Effector memory CD4-positive, alpha-beta T cell (primary cell): ENCODE results near the gene ORM1.
"Not testable (repeated sequence)": the region's sequence is repeated elsewhere in the genome, so short reads cannot be mapped to it uniquely, and the experiment has no call there.

ENCODE experiments used
- DNase-seq, 3 donors: peaks; one replicate each; pipeline ENCODE4 v3.0.0-alpha.2; 2020
- H3K27ac ChIP-seq: 2 replicates; pipeline ENCODE4 v1.7.0; 2013; ENCODE audit warnings: mild to moderate bottlenecking, low read length, moderate library complexity; ENCODE audit not compliant: insufficient read depth, poor library complexity, severe bottlenecking
- H3K27me3 ChIP-seq: replicated peaks from 2 replicates; pipeline ENCODE4 v1.7.0; 2013; ENCODE audit warnings: mild to moderate bottlenecking, low read length; ENCODE audit not compliant: insufficient read depth, control insufficient read depth, poor library complexity, severe bottlenecking
- H3K36me3 ChIP-seq: 2 replicates; pipeline ENCODE4 v1.7.0; 2013; ENCODE audit warnings: mild to moderate bottlenecking, low read length, moderate library complexity; ENCODE audit not compliant: control insufficient read depth, insufficient read depth
- H3K4me1 ChIP-seq: 2 replicates; pipeline ENCODE4 v1.7.0; 2013; ENCODE audit warnings: low read length, mild to moderate bottlenecking; ENCODE audit not compliant: control insufficient read depth, insufficient read depth, poor library complexity, severe bottlenecking
- H3K4me3 ChIP-seq: 2 replicates; pipeline ENCODE4 v1.7.0; 2013; ENCODE audit warnings: low read length, low read depth, mild to moderate bottlenecking; ENCODE audit not compliant: insufficient read depth, poor library complexity, severe bottlenecking
- H3K9me3 ChIP-seq: 2 replicates; pipeline ENCODE4 v1.7.0; 2013; ENCODE audit warnings: mild to moderate bottlenecking, low read length, moderate library complexity; ENCODE audit not compliant: control insufficient read depth

The ORM1 gene

DNA sequence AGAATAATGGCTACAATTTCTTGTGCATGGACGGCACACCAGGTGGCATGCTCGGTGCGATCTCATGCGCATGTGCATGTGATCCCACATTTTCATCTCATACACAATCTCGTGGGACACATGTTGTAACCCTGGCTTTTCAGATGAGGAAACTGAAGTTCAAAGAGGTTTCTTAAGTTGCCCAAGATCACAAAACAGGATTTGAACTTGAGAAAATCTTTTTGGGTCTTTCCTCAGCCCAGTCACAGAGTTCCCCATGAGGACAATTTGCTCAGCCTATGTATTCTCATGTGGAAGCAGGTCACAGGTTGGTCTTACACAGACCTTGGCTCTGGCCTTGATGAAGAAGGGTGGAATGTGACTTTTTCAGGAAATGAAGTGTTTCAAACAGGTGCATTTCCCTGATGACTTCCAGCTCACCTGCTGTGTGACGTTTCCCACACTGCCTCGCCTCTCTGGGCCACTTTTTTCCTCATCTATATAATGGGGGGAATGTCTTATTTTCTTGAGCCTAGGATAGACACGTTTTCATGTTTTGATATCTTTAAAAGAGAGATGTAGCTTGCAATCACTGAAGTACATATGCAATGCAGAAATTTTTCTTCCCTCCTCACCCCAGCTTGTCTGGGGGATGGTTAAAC is 7.1 kb upstream of the ORM1 start:
- no peaks in the 10 kb centered on the region for H3K36me3 ChIP-seq
- no peak overlapping the region for H3K27ac ChIP-seq
- H3K9me3 ChIP-seq, result no peaks in the 10 kb centered on the region
- DNase-seq, result no peak
- H3K27me3 ChIP-seq, result peaks cover 2% of the 10 kb centered on the region
- H3K4me3 ChIP-seq, result no peak overlapping the region
- no peaks in the 10 kb centered on the region for H3K4me1 ChIP-seq

DNA sequence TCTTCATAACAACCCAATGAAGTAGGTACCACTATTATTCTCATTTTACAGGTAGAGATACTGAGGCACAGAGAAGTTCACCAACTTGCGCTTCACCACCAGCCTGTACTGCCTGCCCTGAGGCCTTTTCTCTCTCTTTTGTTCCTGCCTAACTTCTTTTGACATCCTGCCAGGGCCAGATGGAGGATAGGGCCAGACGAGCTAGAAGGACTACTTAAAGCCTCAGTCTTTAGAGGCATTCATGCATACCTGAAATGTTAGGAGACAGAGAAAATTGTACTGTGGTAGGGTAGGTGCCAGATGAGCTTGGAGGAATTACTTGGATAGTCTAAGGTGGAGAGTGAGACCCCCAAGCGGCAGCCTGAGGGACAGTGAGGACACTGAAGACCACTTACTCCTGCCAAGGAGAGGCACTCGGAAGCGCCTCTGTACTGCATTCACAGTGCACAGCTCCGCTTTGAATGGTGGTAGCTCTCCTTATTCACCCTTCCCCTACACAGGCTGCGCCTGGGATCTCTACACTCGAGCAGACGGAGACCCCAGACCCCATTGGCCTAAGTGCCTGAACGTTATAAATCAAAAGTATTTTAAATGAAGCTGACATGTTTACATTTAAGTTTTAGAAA is 6.2 kb upstream of the ORM1 start:
- peaks cover 5% of the 10 kb centered on the region for H3K27me3 ChIP-seq
- no peak for DNase-seq
- no peak overlapping the region for H3K4me3 ChIP-seq
- no peaks in the 10 kb centered on the region for H3K9me3 ChIP-seq
- no peak overlapping the region for H3K27ac ChIP-seq
- H3K36me3 ChIP-seq, result no peaks in the 10 kb centered on the region
- H3K4me1 ChIP-seq, result no peaks in the 10 kb centered on the region

DNA sequence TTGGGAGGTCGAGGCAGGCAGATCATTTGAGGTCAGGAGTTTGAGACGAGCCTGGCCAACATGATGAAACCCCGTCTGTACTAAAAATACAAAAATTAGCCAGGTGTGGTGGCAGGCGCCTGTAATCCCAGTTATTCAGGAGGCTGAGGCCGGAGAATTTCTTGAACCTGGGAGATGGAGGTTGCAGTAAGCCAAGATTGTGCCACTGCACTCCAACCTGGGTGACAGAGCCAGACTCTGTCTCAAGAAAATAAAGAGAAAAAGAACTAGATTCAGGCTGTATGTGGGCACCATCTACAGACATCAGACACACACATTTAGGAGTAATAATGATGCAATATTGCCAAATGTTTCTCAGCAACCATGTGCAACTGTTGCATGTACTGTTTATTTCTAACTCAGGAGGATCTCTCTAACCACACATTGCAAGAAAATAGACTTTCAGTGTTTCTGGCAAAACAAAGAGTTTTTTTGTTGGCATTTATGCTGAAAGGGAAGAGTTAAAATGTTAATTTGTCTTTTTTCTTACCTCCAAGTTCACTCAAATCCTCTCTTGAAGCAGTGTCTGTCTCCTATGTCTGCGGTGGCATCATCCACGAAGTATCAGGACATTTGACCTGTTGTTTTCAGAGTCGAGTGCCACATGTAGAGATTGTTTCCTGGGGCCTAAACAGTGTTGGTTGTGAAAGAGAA is 5.1 kb upstream of the ORM1 start:
- no peaks in the 10 kb centered on the region for H3K9me3 ChIP-seq
- H3K4me3 ChIP-seq, result no peak overlapping the region
- H3K4me1 ChIP-seq, result no peaks in the 10 kb centered on the region
- no peak overlapping the region for H3K27ac ChIP-seq
- H3K27me3 ChIP-seq, result peaks cover 5% of the 10 kb centered on the region
- H3K36me3 ChIP-seq, result no peaks in the 10 kb centered on the region
- DNase-seq, result no peak

DNA sequence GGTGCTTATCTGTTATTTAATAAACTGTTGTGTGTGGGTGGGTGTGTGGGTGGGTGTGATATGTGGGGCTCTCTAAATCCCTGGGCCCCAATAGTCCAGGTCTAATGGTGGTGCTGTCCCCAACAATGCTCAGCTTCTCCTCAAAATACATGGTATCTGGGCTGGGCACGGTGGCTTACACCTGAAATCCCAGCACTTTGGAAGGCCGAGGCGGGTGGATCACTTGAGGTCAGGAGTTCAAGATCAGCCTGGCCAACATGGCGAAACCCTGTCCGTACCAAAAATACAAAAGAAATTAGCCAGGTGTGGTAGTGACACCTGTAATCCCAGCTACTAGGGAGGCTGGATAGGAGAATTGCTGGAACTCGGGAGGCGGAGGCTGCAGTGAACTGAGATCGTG is 4.5 kb upstream of the ORM1 start:
- H3K4me1 ChIP-seq, result no peaks in the 10 kb centered on the region
- DNase-seq, result no peak

DNA sequence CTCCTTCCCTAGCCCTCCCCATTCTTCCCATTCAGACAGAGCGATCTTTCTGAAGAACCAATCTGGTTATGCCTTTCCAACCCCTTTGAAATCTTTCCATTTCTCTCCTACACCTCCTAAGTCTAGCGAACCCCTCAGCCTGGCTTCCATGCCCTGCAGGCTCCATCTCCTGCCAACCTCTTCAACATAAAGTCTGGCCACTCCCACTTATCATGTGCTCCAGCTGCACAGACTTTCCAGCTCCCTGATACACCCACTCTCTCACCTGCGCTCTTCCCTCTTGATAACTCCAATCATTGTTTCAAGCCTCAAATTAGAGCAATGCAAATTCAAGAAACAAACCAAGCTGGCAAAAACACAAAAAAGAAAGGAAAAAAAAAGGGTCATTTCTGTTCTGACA is 3.8 kb upstream of the ORM1 start:
- no peaks in the 10 kb centered on the region for H3K36me3 ChIP-seq
- no peak overlapping the region for H3K27ac ChIP-seq
- H3K4me1 ChIP-seq, result no peaks in the 10 kb centered on the region
- DNase-seq, result no peak
- H3K4me3 ChIP-seq, result no peak overlapping the region
- no peaks in the 10 kb centered on the region for H3K9me3 ChIP-seq
- H3K27me3 ChIP-seq, result peaks cover 5% of the 10 kb centered on the region

More for the DNA sequence above, 4.5 kb upstream of the ORM1 start:
- no peak overlapping the region for H3K27ac ChIP-seq
- H3K27me3 ChIP-seq, result peaks cover 5% of the 10 kb centered on the region
- no peaks in the 10 kb centered on the region for H3K9me3 ChIP-seq
- no peak overlapping the region for H3K4me3 ChIP-seq
- no peaks in the 10 kb centered on the region for H3K36me3 ChIP-seq

DNA sequence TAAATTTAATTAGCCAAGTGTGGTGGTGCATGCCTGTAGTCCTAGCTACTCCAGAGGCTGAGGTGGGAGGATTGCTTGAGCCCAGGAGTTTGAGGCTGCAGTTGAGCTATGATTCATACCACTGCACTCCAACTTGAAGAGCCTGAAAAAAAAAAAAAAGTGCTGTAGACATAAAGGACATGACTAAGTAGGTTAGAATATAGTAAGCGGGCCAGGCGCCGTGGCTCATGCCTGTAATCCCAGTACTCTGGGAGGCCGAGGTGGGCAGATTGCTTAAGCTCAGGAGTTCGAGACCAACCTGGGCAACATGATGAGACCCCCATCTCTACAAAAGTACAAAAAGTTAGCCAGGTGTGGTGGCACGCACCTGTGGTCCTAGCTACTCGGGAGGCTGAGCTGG is 2.2 kb upstream of the ORM1 start:
- H3K4me3 ChIP-seq, H3K27me3 ChIP-seq, H3K36me3 ChIP-seq, H3K4me1 ChIP-seq, DNase-seq, H3K27ac ChIP-seq, H3K9me3 ChIP-seq: not testable (repeated sequence)

DNA sequence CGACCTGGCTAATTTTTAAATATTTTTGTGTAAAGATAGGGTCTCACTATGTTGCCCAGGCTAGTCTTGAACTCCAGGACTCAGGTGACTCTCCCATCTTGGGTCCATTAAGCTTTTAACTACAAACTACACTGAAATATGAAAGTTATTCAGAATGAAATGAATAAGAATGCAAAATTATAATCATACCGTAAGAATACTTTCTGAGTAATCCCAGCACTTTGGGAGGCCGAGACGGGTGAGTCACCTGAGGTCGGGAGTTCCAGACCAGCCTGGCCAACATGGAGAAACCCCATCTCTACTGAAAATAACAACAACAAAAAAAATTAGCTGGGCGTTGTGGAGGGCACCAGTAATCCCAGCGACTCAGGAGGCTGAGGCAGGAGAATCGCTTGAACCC is 1.1 kb upstream of the ORM1 start:
- H3K9me3 ChIP-seq, result no peaks in the 10 kb centered on the region
- DNase-seq, result no peak
- H3K27ac ChIP-seq, result no peak overlapping the region

DNA sequence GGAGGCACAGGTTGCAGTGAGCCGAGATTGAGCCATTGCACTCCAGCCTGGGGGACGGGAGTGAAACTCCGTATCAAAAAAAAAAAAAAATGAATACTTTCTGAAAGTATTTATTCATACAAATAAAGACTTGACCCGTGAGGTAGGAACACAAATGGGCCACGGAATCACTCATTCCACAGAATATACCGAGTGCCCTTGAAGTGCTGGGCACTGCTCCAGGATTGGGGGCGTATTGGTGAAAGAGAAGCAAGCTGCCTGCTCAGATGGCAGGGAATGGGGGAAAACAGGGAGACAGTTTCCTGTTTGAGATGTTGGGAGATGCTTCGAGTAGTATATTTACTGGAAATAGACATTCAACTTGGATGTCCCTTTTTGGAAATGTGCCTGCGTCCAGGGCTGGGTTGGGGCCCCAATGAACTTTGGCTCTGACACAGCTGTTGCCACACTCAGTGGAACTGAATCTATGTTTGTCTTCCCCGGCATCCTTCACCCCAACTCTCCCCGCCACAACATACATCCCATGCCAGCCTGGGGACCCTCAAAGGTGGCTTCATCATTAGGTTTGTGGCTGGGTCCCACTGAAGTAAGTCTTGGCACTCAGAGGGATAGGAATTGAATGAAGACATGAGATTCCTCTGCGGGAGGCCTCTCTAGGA is 609 bp upstream of the ORM1 start:
- DNase-seq, H3K27ac ChIP-seq, H3K4me1 ChIP-seq, H3K9me3 ChIP-seq, H3K4me3 ChIP-seq, H3K36me3 ChIP-seq, H3K27me3 ChIP-seq: not testable (repeated sequence)

More for the DNA sequence above, 1.1 kb upstream of the ORM1 start:
- H3K27me3 ChIP-seq, result peaks cover 3% of the 10 kb centered on the region
- no peaks in the 10 kb centered on the region for H3K36me3 ChIP-seq
- no peaks in the 10 kb centered on the region for H3K4me1 ChIP-seq
- H3K4me3 ChIP-seq, result no peak overlapping the region

DNA sequence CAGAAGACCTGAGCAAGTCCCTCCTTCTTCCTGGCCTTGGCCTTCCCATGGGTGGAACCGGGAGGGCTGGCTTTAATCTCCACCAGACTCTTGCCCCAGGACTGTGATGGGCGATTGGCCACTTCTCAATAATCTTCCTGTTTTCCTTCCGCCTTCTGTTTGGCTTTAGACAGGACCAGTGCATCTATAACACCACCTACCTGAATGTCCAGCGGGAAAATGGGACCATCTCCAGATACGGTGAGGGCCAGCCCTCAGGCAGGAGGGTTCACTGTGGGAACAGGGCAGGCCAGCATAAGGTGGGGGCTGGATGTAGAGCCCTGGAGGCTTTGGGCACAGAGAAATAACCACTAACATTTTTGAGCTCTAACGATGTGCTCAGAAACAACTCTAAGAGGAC is 951 bp downstream of the ORM1 start:
- not testable (repeated sequence) for H3K36me3 ChIP-seq, H3K27ac ChIP-seq, H3K4me1 ChIP-seq, DNase-seq, H3K4me3 ChIP-seq, H3K9me3 ChIP-seq, H3K27me3 ChIP-seq

DNA sequence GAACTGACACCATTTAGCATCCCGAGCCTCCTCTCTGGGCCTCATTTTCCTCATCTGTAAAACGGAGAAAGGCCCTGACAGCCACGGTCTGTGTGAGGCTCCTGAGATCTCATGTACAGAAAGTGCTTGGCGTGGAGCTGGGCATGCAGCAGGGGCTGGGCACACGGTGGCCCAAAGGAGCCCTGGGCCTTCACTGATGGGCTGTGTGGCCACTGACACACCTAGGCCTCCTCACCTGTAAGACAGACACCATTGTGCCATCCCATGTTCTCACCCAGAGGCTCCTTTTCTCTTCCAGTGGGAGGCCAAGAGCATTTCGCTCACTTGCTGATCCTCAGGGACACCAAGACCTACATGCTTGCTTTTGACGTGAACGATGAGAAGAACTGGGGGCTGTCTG is 1.6 kb downstream of the ORM1 start:
- H3K4me3 ChIP-seq, result no peak overlapping the region
- no peaks in the 10 kb centered on the region for H3K36me3 ChIP-seq
- DNase-seq, result no peak
- peaks cover 3% of the 10 kb centered on the region for H3K27me3 ChIP-seq
- H3K27ac ChIP-seq, result no peak overlapping the region
- no peaks in the 10 kb centered on the region for H3K9me3 ChIP-seq
- H3K4me1 ChIP-seq, result no peaks in the 10 kb centered on the region
